ENCODE measurements around the gene KANTR.

KANTR gene

DNA sequence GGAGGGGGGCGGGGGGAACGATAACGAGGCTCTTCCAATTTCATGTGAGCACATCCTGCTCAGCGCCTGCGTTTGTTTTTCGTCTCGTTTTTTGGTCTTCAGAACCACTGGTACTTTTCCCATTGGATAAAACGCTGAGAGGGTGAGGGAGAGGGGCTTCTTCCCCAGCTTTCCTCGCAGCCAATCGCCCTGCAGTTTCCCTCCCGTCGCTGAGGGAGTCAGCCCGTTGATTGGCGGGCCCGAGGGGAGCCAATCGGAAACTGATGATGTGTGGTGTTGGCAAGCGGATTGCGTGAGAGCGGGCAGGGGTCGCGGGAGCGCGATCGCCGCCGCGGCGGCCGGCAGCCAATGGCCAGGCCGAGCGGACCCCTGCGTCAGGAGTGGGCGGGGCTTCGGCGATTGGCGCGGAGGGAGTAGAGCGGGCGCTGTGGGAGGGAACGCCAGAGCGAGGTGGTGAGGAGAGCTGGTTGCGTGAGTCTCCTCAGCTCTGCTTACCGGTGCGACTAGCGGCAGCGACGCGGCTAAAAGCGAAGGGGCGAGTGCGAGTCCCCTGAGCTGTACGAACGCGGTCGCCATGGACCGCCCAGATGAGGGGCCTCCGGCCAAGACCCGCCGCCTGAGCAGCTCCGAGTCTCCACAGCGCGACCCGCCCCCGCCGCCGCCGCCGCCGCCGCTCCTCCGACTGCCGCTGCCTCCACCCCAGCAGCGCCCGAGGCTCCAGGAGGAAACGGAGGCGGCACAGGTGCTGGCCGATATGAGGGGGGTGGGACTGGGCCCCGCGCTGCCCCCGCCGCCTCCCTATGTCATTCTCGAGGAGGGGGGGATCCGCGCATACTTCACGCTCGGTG lies 11.8 kb upstream of the KANTR start, which contains the start of gene TSPYL2:
Gene TSPYL2 (plus strand): TSS at position 443 of the 848 bp plus-strand sequence. CDS start 132 bp downstream, at position 575.
- peak; percentile 92 for DNase-seq (ENCODE audit: low spot score)

DNA sequence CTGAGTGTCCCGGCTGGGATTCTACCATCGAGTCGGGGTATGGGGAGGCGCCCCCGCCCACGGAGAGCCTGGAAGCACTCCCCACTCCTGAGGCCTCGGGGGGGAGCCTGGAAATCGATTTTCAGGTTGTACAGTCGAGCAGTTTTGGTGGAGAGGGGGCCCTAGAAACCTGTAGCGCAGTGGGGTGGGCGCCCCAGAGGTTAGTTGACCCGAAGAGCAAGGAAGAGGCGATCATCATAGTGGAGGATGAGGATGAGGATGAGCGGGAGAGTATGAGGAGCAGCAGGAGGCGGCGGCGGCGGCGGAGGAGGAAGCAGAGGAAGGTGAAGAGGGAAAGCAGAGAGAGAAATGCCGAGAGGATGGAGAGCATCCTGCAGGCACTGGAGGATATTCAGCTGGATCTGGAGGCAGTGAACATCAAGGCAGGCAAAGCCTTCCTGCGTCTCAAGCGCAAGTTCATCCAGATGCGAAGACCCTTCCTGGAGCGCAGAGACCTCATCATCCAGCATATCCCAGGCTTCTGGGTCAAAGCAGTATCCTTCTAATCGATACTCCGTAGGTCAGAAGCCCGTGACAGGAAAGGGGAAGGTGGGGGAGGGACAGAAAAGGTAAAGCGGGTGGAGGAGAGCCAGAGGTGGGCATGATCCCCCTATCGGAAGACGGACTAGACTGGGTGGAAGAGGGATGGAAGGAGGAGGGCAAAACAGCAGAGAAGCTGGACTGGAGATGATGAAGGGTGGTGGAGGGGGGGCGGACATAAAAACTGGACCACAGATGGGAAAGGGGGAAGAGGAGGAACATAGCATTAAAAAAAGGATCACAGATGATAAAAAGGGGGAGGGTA lies 10.9 kb upstream of the KANTR start:
- DNase-seq (ENCODE audit: low spot score), result no peak

DNA sequence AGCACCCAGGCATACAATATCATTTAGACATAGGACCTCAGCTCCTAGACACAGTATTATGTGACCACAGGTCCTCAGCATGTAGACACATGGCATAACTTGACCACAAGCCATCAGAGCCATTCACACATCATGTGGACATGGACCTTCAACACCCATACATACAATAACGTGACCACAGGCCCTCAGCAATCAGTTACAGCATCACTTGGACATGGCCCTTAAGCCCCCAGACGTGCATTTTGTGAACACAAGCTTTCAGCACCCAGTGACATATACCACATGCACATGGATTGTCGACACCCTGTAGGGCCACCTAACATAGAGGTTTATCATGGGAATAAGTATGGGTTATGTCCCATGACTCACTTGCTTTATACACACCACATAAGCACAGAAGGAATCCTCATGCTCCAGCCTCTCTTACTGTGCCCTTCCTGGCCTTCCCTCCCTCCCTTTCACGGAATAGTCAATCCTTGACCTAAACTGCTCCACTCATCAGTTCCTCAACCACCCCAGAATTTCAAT lies 9.8 kb upstream of the KANTR start:
- DNase-seq (ENCODE audit: low spot score), result no peak

DNA sequence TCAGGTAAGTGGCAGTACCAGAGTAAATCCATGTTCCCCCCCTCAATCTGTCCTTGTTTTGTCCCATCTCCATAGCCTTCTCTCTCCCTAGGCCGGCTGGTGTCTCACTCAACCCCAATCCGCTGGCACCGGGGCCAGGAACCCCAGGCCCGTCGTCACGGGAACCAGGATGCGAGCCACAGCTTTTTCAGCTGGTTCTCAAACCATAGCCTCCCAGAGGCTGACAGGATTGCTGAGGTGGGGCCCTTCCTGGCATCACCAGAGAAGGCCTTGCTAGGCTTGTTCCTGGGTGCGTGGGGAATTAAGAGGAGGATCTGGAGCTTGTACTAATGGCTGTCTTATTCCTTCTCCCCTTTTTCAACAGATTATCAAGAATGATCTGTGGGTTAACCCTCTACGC lies 9.1 kb upstream of the KANTR start:
- DNase-seq (ENCODE audit: low spot score), result no peak

DNA sequence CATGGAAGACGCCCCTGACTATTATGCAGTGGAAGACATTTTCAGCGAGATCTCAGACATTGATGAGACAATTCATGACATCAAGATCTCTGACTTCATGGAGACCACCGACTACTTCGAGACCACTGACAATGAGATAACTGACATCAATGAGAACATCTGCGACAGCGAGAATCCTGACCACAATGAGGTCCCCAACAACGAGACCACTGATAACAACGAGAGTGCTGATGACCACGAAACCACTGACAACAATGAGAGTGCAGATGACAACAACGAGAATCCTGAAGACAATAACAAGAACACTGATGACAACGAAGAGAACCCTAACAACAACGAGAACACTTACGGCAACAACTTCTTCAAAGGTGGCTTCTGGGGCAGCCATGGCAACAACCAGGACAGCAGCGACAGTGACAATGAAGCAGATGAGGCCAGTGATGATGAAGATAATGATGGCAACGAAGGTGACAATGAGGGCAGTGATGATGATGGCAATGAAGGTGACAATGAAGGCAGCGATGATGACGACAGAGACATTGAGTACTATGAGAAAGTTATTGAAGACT lies 8.2 kb upstream of the KANTR start:
- no peak for DNase-seq (ENCODE audit: low spot score)

DNA sequence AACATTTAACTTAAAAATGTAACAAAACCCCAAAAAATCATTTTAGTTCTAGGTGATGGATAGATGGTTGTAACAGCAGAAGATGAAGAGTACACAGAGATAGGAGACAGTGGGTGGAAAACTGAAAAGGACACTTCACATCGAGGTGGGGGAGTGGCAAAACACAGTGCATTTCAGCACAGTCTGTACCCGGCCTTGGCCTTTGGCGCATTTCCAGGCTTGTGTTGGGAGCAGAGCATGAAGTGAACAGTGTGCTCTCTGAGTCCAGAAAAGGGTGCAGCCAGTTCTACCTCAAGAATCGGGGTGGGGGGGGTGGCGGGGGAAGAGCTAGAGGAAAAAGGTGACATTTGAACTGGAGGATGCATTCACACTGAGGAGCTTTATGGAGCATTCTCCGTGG lies 7.5 kb upstream of the KANTR start:
- DNase-seq (ENCODE audit: low spot score), result no peak

DNA sequence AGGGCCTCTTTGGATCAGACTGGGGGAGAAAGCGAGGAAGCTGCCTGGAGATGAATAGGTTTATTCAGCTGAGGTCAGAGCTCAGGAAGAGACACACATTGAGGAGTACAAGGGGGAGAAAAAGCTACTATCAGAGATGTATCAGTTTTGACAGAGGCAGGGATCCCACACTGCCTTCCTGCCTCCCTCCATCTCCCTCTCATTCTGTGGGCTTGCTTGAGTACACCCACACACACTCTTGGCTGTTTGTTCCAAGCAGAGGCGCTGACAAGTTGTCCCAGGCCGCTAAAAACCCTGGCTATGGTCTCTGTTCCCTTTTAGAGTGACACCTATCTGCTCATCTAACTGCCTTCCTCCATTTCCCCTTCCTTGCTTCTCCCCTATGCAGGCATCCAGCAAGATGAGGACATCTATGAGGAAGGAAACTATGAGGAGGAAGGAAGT lies 6.5 kb upstream of the KANTR start:
- DNase-seq (ENCODE audit: low spot score), result no peak

DNA sequence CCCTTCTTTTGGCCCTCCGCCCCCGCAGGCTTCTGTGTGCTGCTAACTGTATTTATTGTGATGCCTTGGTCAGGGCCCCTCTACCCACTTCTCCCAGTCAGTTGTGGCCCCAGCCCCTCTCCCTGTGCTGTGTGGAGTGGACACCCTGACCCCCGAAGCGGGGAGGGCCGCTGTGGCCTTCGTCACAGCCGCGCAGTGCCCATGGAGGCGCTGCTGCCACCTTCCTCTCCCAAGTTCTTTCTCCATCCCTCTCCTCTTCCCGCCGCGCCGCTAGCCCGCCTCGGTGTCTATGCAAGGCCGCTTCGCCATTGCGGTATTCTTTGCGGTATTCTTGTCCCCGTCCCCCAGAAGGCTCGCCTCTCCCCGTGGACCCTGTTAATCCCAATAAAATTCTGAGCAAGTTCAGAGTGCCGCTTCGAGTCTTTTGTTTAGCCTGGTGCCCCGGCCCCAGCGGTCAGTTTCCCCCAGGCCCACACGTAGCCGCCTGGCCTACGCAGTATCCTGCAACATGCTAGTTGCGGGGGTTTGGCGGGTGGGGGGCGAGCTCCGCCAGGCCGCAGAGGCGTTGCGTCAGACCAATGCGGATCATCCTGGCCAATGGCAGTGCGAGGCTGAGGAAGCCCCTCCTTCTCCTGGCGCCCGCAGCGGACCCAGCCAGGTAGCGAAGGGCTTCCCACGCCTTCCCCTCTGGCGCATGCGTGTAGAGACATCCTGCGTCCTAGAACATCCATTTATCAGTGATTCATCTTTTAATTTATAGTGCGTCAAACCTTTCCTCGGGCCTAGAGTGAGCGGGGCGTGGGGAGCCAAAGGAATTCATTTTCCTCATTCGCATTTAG lies 5.6 kb upstream of the KANTR start:
- peak; percentile 48 for DNase-seq (ENCODE audit: low spot score)

DNA sequence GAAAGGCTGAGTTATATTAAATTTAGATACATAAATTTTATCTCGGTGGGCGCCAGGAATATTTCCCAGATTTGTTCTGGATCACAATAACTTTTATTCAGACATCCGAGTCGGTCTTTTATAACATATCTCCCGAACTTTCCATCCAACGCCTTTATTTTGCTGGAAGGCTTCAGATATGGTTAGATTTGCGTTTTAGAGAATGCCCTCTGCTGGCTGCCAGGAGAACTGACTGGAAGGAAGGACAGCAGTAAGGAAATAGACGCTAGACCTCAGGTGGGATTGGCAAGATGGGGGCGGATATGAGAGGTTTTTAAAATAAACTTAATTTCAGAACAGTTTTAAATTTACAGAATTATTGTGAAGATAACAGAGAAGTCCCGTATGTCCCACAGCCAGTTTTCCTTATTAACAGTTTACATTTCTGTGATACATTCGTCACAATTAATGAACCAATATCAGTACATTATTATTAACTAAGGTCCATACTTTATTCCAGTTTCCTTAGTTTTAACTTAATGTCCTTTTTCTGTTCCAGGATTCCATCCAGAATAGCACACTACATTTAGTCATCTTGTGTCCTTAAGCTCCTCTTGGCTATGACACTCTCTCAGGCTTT lies 4.6 kb upstream of the KANTR start:
- peak; percentile 76 for DNase-seq (ENCODE audit: low spot score)

DNA sequence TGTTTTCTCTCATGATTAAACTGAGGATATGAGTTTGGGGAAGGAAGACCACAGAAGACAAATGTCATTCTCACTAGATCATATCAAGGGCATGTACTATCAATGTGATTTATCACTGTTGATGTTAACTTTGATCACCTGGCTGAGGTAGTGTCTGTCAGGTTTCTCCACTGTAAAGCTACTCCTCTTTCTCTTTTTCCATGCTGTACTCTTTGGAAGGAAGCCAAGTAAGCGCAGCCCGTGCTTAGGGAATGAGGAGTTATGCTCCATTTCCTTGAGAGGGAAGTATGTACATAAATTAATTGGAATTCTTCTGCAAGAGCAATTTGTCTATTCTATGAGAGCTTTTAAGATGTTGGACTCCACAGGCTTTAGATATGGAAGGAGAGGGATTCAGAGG lies 4.0 kb upstream of the KANTR start:
- no peak for DNase-seq (ENCODE audit: low spot score)

DNA sequence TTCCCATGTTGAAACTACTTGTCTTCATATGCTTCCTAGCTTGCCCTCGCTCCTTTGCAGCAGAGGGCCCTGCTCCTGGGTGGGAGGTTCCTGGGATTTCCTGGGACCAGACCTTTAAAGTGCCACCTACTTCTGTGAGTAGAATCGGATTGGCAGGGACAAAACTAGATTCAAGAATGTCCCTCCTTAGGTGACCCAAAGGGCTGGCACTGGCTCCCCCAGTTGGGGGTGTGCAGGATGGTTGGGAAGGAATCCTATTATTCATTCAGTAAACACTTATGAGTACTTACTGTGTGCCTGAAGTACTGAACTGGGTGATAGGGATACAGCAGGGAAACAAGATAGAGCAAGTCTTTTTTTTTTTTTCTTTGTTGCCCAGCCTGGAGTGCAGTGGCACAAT lies 2.6 kb upstream of the KANTR start:
- no peak for DNase-seq (ENCODE audit: low spot score)

DNA sequence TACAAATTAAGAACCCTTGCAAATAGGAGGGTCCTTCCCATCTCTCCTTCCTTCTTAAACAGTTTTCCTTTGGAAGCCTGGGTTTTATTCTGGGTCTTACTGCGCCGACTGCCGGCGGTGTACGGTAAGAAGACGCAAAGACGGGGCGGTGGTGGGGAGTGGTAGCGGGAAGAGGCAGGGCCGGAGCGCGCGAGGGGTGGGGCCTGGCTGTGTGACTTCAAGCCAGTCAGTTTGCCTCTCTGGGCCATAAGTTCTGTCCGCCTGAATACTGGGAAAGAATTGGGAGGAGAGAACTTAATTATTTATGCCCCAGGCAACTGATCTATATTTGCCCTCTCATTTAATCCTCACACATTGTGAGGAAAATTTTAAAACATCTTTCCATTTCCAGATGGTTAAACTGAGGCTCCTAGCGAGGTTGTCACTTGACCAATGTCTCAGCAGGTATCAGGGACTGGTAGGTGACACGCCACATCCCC lies 726 bp upstream of the KANTR start:
- peak; percentile 79 for DNase-seq (ENCODE audit: low spot score)

DNA sequence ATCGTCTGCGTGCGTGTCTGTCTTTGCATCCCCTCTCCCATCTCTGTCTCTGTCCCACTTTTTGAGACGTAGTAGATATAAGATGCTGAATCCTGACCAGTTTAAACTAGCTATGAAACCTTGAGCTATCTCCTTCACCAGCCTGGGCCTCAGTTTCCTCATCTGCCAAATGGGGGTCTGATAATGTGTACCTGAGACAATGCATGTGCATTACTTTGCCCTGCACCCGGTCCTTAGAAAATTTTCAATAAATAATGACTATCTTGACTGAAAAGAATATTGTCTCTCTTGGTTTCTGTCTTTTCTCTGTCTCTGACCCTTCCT lies 602 bp downstream of the KANTR start:
- no peak for DNase-seq (ENCODE audit: low spot score)

DNA sequence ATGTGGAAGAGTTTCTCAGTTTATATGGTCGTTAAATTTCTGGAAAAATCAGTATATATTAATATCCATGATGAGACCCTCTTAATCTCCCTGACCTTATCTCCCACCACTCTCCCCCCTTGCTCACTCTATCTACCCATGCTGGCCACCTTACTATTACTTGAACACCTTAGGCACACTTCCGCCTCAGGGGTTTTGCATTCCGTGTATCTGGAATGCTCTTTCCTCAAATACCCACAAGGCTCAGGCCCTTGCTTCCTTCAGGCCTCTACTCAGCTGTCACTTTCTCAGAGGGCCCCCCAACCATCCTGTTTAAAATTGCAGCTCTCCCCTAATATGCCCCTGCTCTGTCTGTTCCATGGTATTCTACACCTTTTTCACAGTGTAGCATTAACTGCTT lies 1.9 kb downstream of the KANTR start:
- no peak for DNase-seq (ENCODE audit: low spot score)

DNA sequence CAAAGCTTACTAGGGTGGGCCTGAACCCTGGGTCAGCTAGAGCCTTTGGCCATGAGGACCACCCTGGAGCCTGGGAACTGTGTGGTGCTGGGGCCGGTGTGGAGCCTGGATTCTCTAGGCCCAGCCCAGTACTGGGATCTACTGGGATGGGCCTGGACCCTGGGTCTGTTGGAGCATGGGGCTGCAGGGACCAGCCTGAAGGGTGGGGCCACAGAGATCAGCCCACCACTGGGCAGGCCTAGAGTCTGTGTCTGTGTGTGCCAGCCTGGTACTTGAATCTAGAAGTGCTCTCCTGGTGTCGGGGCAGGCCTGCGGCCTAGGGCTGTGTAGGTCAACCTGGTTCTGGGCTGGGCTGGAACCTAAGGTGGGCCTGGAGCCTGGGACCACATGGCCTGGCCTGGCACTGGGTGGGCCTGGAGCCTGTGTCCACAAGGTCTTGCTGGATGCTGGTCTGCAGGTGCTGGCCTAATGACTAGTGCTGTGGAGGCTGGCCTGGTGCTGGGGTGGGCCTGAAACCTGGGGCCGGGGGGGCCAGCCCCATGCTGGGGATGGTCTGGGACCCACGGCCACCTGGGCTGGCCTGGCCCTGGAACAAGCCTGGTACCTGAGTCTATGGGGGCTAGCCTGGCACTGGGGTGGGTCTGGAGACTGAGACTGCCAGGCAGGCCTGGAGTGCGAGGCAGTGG lies 21.1 kb downstream of the KANTR start:
- DNase-seq (ENCODE audit: low spot score), result no peak

DNA sequence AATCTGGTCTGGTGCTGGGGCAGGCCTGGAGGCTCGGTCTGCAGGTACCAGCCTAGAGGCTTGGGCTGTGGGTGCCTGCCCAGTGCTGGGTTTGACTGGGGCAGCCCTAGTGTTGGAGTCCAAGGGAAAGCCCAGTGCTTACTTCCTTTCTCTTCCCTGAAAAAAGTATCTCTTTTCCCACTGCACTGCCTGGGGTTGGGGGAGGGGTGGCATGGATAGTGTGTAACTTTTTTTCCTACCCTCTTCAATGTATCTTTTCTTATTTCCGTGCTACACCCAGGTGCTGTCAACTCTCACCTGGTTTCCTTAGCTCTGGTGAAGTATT lies 21.6 kb downstream of the KANTR start:
- no peak for DNase-seq (ENCODE audit: low spot score)

DNA sequence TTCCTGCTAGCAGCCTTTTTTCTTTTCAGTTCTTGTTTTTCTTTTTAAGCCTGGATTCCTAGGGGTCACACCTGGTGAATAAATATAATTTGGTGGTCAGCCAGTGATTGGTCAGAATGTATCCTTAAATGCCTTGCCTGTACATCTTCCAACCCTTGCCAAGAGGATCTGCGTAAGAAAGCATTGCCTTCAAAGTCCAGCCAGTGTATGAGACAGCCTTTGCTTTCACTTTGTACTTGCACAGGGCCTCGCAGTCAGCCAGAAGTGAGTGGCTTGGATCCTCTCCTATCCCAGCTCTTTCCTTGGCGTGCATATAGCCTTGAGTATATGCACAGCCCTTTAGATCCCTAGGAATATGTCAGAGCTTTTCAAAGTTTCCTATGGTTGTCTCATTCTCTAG lies 22.2 kb downstream of the KANTR start:
- DNase-seq (ENCODE audit: low spot score), result peak; percentile 6

DNA sequence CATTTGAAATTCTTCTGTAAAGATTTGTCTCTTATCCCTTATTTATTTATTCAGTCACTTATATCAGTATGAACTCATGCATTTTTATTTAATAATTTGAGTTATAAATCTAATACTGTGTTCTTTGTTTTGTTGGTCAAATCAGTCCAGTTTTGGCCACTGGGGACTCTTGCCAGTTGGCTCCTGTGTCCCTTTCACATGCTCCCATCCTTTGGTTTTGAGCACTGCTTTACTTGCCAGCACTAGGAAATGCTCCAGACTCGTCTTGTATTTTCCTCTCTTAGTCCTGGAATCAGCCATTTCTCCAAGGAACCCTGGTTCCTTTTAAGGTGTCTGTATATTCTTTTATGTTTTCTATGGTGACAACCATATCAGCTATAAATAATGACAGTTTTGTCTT lies 28.1 kb downstream of the KANTR start:
- DNase-seq (ENCODE audit: low spot score), result no peak

DNA sequence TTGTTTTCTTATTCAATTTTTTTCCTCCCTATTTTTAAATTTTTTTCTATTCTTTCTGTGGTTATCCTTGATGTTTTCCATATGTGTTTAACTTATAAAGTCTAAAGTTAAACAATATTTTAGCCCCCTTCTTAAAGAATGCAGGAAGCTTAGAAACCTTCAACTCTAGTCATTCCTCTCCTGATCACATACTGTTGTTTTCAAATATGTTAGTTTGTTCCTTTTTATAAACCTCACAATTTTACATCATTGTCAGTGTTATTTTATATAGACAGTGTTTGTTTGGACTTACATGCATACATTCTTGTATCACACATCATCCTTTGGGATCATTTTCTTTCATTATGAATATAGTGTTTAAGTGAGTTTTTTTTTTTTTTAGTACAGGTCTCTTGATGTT lies 31.6 kb downstream of the KANTR start:
- no peak for DNase-seq (ENCODE audit: low spot score)

DNA sequence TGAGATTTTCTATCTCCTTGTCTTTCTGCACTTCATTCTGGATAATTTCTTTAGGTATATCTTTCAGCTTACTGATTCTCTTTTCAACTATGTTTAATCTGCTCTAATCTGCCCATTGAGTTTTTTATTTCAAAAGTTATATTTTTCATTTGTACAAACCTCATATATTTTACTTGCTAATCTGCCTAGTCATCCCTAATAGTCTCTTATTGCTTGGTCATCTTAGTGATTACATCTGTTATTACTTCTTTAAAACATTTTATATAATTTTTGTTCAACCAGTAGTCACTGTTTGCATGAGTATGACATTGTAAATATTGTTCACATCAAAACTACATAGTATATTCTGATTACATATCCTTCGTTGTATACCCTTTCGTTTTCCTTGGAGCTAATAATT lies 32.4 kb downstream of the KANTR start:
- no peak for DNase-seq (ENCODE audit: low spot score)
